GM23338 (cell line): ENCODE results near the gene GHRH. TPM values are rescaled to one million over a fixed set of nuclear protein-coding genes. Genes with fewer than 3 reads are reported as not detected.
A peak's percentile ranks its signal among the peaks of the same experiment; 100 is the strongest.

Experiments
- ATAC-seq: fragments of 200-7000 bp; cut with Tn5 transposase; 3 replicates; pipeline ENCODE4 v1.9.1; 2020
- DNase-seq: peaks from one replicate; pipeline ENCODE4 v3.0.0-alpha.2; 2015; ENCODE audit warnings: low spot score
- H2AFZ ChIP-seq: fragments of 200-600 bp; sonication (generic); 2 replicates; pipeline ENCODE4 v1.8.0; 2016; ENCODE audit warnings: antibody characterized with exemption, mild to moderate bottlenecking, moderate library complexity
- H3F3A ChIP-seq: fragments of 200-600 bp; sonication (generic); replicated peaks from 2 replicates; pipeline ENCODE4 v1.8.0; 2017; ENCODE audit warnings: antibody characterized with exemption, mixed run types, low read depth
- H3K27ac ChIP-seq: fragments of 200-600 bp; sonication (generic); 2 replicates; pipeline ENCODE4 v1.6.1; 2016; ENCODE audit warnings: low read depth
- H3K27me3 ChIP-seq: fragments of 200-600 bp; sonication (generic); 2 replicates; pipeline ENCODE4 v1.8.0; 2016; ENCODE audit warnings: mild to moderate bottlenecking, mixed run types, moderate library complexity; ENCODE audit not compliant: insufficient read depth
- H3K36me3 ChIP-seq: fragments of 200-600 bp; sonication (generic); 2 replicates; pipeline ENCODE4 v1.8.0; 2016; ENCODE audit warnings: mild to moderate bottlenecking; ENCODE audit not compliant: insufficient read depth
- H3K4me1 ChIP-seq: fragments of 200-600 bp; sonication (generic); 2 replicates; pipeline ENCODE4 v1.8.0; 2016; ENCODE audit warnings: mild to moderate bottlenecking, moderate library complexity; ENCODE audit not compliant: insufficient read depth
- H3K4me2 ChIP-seq: fragments of 200-600 bp; sonication (generic); 2 replicates; pipeline ENCODE4 v1.7.1; 2017; ENCODE audit warnings: mixed run types
- H3K4me3 ChIP-seq: fragments of 200-600 bp; sonication (generic); 2 replicates; pipeline ENCODE4 v1.6.1; 2016; ENCODE audit warnings: mixed run types
- H3K79me2 ChIP-seq: fragments of 200-600 bp; sonication (generic); replicated peaks from 2 replicates; pipeline ENCODE4 v1.8.0; 2017; ENCODE audit warnings: mild to moderate bottlenecking; ENCODE audit not compliant: insufficient read depth
- H3K9me2 ChIP-seq: fragments of 200-600 bp; sonication (generic); 2 replicates; pipeline ENCODE4 v1.8.0; 2017; ENCODE audit not compliant: insufficient read depth
- H4K20me1 ChIP-seq: fragments of 200-600 bp; sonication (generic); replicated peaks from 2 replicates; pipeline ENCODE4 v1.8.0; 2017; ENCODE audit warnings: mild to moderate bottlenecking; ENCODE audit not compliant: insufficient read depth
- H3K27ac Mint-ChIP-seq: 2 replicates; pipeline ENCODE4 v1.8.0; 2020; ENCODE audit warnings: inconsistent platforms, mild to moderate bottlenecking, moderate library complexity, mixed read lengths
- H3K27me3 Mint-ChIP-seq: 3 replicates; pipeline ENCODE4 v1.8.0; 2022; ENCODE audit warnings: low read depth, mild to moderate bottlenecking, moderate library complexity, mixed read lengths, inconsistent platforms; ENCODE audit not compliant: insufficient read depth, poor library complexity
- H3K36me3 Mint-ChIP-seq: 3 replicates; pipeline ENCODE4 v1.8.0; 2021; ENCODE audit warnings: low read depth, mild to moderate bottlenecking, inconsistent platforms, moderate library complexity, mixed read lengths
- H3K4me1 Mint-ChIP-seq: 3 replicates; pipeline ENCODE4 v1.8.0; 2020; ENCODE audit warnings: mild to moderate bottlenecking, inconsistent platforms, mixed read lengths
- H3K4me3 Mint-ChIP-seq: 3 replicates; pipeline ENCODE4 v1.8.0; 2021; ENCODE audit warnings: moderate library complexity, mild to moderate bottlenecking, inconsistent platforms, mixed read lengths
- H3K9me3 Mint-ChIP-seq: 3 replicates; pipeline ENCODE4 v1.8.0; 2020; ENCODE audit warnings: moderate library complexity, mild to moderate bottlenecking, inconsistent platforms, mixed read lengths
- CREB1 ChIP-seq: fragments of 250-450 bp; sonication (Bioruptor Pico); IDR thresholded peaks from 2 replicates; pipeline ENCODE4 v1.5.0; 2020; ENCODE audit warnings: low read depth, mild to moderate bottlenecking, moderate library complexity
- EZH2 ChIP-seq: fragments of 200-600 bp; sonication (generic); IDR thresholded peaks from one replicate; pipeline ENCODE4 v1.8.0; 2017; ENCODE audit warnings: antibody characterized with exemption, mild to moderate bottlenecking, low read depth; ENCODE audit not compliant: unreplicated experiment
- JUNB ChIP-seq: IDR thresholded peaks from one replicate; pipeline ENCODE4 v1.6.1; 2016; ENCODE audit warnings: antibody characterized with exemption; ENCODE audit not compliant: unreplicated experiment
- STAT1 ChIP-seq: IDR thresholded peaks from one replicate; pipeline ENCODE4 v1.6.1; 2016; ENCODE audit warnings: antibody characterized with exemption; ENCODE audit not compliant: unreplicated experiment
- polyA plus RNA-seq: library from polyadenylated mRNA; unstranded; fragments of >200 nt; fragmentation: Nextera tagmentation; extraction: Ambion mirVana; gene quantifications from 2 replicates; pipeline ENCODE4 v1.2.1, GENCODE V29; 2016
- total RNA-seq: library from RNA; depleted of rRNA; stranded (reverse); fragments of >200 nt; shearing (Covaris generic); gene quantifications from 2 replicates; pipeline ENCODE4 v1.2.3, GENCODE V29; 2014; rRNA removed
- TF ChIP-seq, protein P1 (sequence below), 2 experiments: fragments of 200-600 bp in 1 of 2; sonication (generic) in 1 of 2; conservative IDR thresholded peaks; 2 replicates each; pipeline versions ENCODE4 v1.5.1 to v1.6.1; 2016 to 2017; ENCODE audit warnings: antibody characterized with exemption in 2 of 2, low read depth in 2 of 2, mild to moderate bottlenecking in 2 of 2, moderate library complexity in 1 of 2
- TF ChIP-seq, protein P2 (sequence below): IDR thresholded peaks from 2 replicates; pipeline ENCODE4 v1.6.1; 2016; ENCODE audit warnings: antibody characterized with exemption

Gene GHRH
- total and polyA plus RNA-seq, 2 experiments from 2014 or later = 0.40 TPM; not detected in 1

DNA sequence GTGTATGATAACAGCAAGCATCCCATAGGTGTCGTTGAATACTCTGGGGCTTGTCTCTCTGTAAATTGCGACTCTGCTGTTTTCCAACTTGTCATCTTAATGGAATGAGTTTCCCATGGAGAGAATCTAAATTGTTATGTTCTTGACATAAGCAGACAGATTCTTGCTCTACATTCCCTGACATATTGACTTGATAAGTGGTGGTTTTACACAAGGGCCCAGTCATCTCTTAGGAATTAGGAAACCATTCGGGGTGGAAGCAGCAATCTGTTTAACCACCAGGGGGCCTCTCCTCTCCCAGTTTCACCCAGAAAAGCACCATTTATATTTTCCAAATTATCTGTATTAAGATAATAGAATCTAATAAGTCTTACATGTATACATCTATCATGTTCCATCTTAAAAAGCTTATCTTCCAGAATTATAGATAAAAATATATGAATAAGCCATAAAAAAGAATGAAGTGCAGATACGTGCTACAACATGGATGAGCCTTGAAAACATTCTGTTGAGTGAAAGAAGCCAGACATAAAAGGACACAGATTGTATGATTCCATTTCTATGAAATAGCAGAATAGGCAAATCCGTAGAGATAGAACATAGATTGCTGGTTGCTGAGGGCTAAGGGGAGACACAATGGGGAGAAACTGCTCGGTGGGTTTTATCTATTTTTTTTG lies 59.2 kb downstream of the GHRH start:
- peaks cover 49% of the 10 kb centered on the region for H3K79me2 ChIP-seq
- Mint-ChIP-seq H3K4me1 (no peaks in the 10 kb centered on the region), H3K36me3 (peaks cover 87% of the 10 kb centered on the region), H3K4me3 (no peak overlapping the region), H3K27ac (no peak overlapping the region), H3K9me3 (no peaks in the 10 kb centered on the region), H3K27me3 (peaks cover 3% of the 10 kb centered on the region)
- peaks cover 70% of the 10 kb centered on the region for H3K36me3 ChIP-seq
- H4K20me1 ChIP-seq = peaks cover 42% of the 10 kb centered on the region
- H3F3A ChIP-seq = peaks cover 23% of the 10 kb centered on the region
- no peak overlapping the region for H3K4me2 ChIP-seq
- DNase-seq (peak; percentile 73), ATAC-seq (peak; percentile 62)
- no peak for TF ChIP-seq EZH2
- TF ChIP-seq, protein P1, sequence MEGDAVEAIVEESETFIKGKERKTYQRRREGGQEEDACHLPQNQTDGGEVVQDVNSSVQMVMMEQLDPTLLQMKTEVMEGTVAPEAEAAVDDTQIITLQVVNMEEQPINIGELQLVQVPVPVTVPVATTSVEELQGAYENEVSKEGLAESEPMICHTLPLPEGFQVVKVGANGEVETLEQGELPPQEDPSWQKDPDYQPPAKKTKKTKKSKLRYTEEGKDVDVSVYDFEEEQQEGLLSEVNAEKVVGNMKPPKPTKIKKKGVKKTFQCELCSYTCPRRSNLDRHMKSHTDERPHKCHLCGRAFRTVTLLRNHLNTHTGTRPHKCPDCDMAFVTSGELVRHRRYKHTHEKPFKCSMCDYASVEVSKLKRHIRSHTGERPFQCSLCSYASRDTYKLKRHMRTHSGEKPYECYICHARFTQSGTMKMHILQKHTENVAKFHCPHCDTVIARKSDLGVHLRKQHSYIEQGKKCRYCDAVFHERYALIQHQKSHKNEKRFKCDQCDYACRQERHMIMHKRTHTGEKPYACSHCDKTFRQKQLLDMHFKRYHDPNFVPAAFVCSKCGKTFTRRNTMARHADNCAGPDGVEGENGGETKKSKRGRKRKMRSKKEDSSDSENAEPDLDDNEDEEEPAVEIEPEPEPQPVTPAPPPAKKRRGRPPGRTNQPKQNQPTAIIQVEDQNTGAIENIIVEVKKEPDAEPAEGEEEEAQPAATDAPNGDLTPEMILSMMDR (conservative IDR thresholded peaks at IDR 0.05; ENCODE audit: low read depth in 2 of 2) = peak; percentile 61 to 87
- H3K9me2 ChIP-seq = no peaks in the 10 kb centered on the region
- H2AFZ ChIP-seq = no peak overlapping the region
- no peak overlapping the region for H3K4me3 ChIP-seq
- H3K27ac ChIP-seq = no peak overlapping the region
- no peaks in the 10 kb centered on the region for H3K27me3 ChIP-seq
- H3K4me1 ChIP-seq = no peaks in the 10 kb centered on the region

DNA sequence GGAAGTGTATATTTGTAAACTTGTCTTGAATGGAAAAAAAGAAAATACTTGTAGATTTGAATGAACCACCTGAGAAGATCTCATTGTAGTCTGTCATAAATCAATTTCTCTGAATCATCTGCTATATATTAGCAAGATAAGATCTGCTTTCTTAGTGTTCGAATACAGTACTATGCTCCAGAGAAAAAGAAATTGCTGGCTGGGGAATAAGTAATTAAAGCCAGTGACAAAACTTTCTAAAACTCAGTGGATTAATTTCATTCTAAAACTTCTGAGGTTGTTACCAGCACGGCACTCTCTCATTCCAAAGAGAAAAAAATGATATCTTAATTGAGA lies 59.8 kb downstream of the GHRH start:
- no peak overlapping the region for H3K27ac Mint-ChIP-seq
- DNase-seq (no peak), ATAC-seq (no peak)
- Histone ChIP-seq H3F3A (peaks cover 17% of the 10 kb centered on the region), H2AFZ (no peak overlapping the region), H4K20me1 (peaks cover 46% of the 10 kb centered on the region), H3K9me2 (no peaks in the 10 kb centered on the region), H3K79me2 (peaks cover 55% of the 10 kb centered on the region), H3K27me3 (no peaks in the 10 kb centered on the region), H3K4me2 (no peak overlapping the region), H3K4me1 (no peaks in the 10 kb centered on the region), H3K36me3 (peaks cover 64% of the 10 kb centered on the region), H3K4me3 (no peak overlapping the region), H3K27ac (peak overlapping the region; percentile 18; the same call in 1 of the 2 replicates)
- no peak overlapping the region for H3K4me3 Mint-ChIP-seq
- H3K4me1 Mint-ChIP-seq = peaks cover 4% of the 10 kb centered on the region; the same call in 1 of the 3 replicates
- H3K27me3 Mint-ChIP-seq = peaks cover 3% of the 10 kb centered on the region
- H3K36me3 Mint-ChIP-seq = peaks cover 87% of the 10 kb centered on the region
- TF ChIP-seq, protein P1 (conservative IDR thresholded peaks at IDR 0.05; ENCODE audit: low read depth in 2 of 2) = no peak
- TF ChIP-seq, protein P2, sequence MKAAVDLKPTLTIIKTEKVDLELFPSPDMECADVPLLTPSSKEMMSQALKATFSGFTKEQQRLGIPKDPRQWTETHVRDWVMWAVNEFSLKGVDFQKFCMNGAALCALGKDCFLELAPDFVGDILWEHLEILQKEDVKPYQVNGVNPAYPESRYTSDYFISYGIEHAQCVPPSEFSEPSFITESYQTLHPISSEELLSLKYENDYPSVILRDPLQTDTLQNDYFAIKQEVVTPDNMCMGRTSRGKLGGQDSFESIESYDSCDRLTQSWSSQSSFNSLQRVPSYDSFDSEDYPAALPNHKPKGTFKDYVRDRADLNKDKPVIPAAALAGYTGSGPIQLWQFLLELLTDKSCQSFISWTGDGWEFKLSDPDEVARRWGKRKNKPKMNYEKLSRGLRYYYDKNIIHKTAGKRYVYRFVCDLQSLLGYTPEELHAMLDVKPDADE = no peak
- TF ChIP-seq JUNB = no peak
- no peak for TF ChIP-seq STAT1
- no peak for TF ChIP-seq CREB1 (CRISPR knock-in tag)
- H3K9me3 Mint-ChIP-seq = no peaks in the 10 kb centered on the region

Other genes starting within 250 kb of the GHRH start
- 8.5 and 12.6 TPM in 2 replicates for gene RBL1, start 165.8 kb downstream of the GHRH start, total RNA-seq
- 4.6 and 6.4 TPM in 2 replicates for gene RBL1, start 165.8 kb downstream of the GHRH start, polyA plus RNA-seq
- gene RPN2, start 82.5 kb downstream of the GHRH start, total RNA-seq = 267 and 302 TPM in 2 replicates
- 244 TPM in 2 replicates for gene RPN2, start 82.5 kb downstream of the GHRH start, polyA plus RNA-seq
- gene MROH8, start 82.3 kb downstream of the GHRH start, total RNA-seq = 0.63 TPM in 1 of 2 replicates, not detected in the other
- gene MROH8, start 82.3 kb downstream of the GHRH start, polyA plus RNA-seq = 0.50 and 0.68 TPM in 2 replicates
- gene MANBAL, start 27.8 kb upstream of the GHRH start, total RNA-seq = 28.4 and 31.7 TPM in 2 replicates
- 44.2 and 48.1 TPM in 2 replicates for gene MANBAL, start 27.8 kb upstream of the GHRH start, polyA plus RNA-seq
- 25.9 and 34.6 TPM in 2 replicates for gene SRC, start 84.3 kb upstream of the GHRH start, total RNA-seq
- 7.1 and 8.0 TPM in 2 replicates for gene SRC, start 84.3 kb upstream of the GHRH start, polyA plus RNA-seq